CD4-positive, alpha-beta T cell treated with Interleukin-10 for 1 hour (primary cell): Measurements from ENCODE around the gene DEPDC5.
A peak's percentile ranks its signal among the peaks of the same experiment; 100 is the strongest.

ENCODE experiments used
- DNase-seq: peaks from one replicate; pipeline ENCODE4 v3.0.0-alpha.2; 2020

Gene DEPDC5

DNA sequence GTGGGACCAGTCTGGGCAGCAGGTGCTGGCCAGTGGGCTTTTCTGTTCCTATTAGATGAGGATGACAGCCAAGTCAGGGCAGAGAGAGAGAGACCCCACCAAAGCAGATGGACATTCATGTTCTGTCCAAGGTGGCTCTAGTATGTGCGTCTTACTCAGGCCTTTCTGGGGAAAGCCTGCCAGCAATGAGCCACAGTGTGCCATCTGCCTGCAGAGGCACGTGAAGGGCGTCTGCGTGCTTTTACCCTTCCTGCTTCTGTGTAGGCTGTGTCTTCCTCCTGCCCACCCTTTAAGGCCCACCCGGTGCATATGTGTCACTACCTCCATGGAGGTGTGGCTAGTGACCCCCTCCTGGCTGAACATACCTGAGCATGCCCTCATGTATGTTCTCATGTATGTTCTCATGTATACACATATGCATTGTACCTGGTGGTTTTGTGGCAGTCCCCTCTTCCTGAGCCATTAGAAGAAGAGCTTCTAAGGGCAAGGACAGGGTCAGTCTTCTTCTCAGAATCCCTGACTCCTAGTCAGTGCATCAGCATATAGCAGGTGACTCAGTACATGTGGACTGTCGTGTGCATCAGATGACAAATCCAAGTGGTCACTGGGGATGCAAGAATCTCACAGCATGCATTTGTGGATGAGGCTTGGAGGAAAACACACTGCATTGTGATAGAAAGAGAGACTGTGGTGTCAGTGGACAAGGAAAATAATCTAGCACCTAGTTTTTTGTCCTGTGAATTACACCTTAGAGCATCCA, 100.1 kb downstream of the DEPDC5 start:
- DNase-seq, result no peak

DNA sequence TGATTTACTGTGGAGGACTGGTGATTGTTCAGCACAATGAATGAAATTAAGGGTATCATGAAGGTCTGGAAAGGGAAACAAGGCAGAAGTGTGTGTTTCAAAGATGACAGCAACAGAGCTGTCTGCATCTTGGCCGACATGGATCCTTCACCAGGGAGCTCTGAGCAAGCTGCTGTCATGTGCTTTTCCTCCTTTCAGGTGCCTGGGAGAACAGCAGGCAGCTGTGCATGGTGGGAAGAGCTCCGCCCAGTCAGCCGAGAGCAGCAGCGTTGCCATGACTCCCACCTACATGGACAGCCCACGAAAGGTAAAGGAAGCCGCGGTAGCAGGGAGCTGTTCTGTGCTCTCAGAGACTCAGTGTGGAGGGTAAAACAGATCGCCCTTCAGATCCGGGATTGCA, 103.4 kb downstream of the DEPDC5 start:
- DNase-seq, result no peak

DNA sequence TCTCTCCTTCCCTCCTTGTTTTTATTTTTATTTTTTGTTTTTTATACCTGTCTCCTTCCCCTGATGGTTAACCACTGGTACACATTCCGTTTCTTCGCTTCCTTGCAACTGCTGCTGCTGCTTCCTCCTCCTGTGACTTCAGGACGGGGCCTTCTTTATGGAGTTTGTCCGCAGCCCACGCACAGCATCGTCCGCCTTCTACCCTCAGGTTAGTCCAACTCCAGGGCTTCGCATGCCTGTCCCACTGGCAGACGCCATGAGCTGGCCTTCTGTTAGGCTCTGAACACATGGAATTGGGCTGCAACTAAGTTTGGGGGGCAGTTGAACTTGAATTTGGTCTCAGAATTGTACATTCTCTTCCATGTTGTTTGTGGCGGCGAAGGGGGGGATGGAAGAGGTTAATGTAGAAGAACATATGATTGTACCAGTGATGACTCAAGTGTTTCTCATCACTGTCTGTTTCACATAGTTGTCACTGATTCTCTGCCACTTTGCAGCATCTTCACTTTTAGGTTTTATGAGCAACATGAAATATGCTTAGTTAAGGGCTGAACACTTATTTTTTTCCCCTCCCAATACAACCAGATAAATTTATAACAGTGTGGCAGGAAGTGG, 107.5 kb downstream of the DEPDC5 start:
- DNase-seq, result no peak

DNA sequence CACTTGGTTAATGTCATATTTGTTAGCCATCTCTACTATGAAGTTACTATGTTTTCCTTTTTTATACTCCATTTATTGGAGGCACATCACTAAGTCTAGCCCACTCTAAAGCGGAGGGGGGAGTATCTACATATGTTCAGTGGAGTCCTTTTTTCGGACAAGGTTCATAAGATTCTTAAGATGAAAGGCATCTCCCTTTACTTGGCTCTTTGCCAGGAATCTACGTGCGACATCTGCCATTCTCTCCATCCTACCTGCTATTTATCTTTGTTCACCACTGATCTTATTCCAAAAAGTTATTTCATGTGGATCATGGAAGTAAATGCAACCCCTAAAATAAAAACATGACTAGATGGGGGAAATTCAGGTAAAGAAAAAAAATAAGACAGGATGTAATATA, 113.1 kb downstream of the DEPDC5 start:
- DNase-seq, result no peak

DNA sequence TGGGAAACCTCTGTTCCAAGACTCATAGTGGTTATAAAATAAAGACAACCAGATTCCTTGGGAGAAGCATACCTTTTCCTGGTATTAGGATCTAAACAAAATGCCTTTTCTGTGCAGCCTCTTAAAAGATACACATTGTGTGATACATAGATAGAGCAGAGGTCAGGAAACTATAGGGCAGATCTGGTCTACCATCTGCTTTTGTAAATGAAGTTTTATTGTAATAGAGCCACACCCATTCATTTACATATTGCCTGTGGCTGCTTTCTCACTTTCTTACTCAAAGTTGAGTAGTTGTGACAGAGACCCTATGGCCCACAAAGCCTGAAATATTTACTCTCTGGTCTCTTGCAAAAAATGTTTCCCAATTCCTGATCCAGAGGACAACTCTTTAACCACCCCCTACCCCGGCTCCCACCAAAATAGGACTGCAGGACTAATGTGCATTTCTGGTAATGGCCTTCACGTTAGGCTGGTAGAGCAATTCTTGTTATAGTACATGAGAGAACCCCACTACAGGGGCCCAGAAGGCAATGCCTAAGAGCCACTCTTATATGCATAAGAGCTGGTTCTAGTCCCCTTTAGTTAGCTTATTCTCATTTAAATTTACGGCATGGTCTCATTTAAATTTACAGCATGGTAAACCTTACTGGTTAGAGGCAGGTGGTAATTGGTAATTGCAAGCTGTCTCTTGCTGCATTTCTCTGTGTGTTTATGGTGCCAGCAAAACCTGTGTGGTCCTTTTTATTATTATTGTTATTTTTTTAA, 113.8 kb downstream of the DEPDC5 start:
- DNase-seq, result no peak

DNA sequence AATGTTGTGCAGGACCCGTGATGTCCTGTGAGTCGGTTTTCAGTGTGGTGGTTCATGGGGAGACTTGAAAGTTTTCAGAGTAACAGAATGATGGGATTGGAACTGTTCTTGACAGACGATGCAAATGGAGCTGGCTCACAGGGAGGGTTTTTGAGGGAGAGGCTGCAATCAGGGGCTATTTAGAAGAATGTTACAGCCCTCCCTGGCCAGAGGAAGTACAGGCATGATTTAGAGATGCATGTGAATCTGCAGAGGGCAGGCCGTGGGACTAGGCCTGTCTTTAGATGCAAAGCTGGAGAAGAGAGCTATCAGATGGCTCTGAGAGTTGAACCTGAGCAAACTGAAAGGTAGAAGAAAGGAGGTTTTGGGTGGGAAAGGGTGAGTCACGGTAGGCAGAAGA, 115.9 kb downstream of the DEPDC5 start:
- DNase-seq, result no peak

DNA sequence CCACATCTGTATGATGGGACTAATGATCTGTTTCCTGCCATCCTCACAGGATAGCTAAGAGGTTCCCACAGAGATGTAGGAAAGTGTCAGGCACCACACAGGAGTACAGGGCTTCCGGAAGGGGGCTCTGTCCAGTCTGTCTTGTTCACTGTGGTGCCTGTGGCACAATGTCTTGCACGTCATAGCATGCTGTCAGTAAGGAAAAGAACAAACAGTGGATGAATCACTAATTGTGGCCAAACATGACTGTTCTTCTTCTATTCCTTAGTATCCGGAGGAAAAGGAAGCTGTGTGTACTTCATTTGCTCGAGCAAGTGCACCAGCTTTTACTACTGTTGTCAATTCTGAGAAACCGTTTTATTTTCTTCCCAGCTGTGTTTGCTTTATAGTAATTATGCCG, 117.1 kb downstream of the DEPDC5 start:
- no peak for DNase-seq

DNA sequence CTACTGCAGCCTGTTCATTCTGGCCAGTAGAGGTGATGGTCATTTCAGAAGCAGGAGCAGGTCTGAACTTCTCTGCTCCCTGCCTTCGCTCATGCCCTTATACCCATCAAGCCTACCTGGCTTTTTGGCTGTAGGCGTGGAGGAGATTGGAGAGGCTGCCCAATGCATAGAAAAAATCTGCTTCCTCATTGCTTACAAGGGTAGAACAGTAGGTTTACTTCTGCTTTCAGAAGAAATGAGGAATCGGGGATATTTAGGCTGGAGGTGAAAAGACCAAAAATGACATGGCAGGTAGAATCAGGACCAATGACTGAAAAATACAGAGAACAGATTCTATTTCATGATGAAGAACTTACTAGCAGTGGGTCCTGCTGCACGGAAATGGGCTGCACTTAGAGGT, 117.7 kb downstream of the DEPDC5 start:
- no peak for DNase-seq

DNA sequence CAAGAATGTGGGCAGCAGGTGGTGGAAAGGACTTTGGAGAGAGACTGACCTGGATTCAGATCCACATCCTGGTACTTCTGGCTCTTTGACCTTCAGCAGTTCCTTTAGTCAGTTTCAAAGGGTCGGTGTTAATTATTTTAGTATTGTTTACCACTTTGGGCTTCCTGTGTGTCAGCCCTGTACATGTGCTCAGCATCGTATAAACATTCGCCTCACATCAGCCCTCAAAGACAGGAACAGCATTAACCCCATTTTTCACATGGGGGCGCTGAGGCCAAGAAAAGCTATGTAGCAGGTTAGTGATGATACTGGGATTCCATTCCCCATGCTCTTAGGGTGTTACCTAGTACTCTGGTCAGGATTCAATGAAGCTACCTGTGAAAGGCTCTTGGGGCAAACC, 118.4 kb downstream of the DEPDC5 start:
- DNase-seq, result peak; percentile 35

DNA sequence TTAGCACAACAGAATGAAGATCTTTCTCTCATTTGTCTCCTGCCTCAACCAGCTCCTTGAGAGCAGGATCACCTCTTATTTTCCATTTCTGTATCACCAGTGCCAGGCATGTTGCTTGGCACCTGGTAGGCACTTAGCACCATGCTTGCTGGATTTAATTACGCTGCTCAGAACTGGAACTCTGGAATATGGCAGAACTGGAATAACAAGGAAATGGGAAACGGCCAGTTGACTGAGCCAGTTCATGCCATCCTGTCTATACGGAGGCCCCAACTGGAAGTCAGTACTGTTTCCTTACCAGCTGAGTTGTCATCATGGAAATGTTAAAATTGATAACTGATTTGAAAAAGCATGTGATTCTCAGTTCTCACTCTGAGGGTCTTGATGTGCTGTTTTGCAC, 121.0 kb downstream of the DEPDC5 start:
- DNase-seq, result no peak

DNA sequence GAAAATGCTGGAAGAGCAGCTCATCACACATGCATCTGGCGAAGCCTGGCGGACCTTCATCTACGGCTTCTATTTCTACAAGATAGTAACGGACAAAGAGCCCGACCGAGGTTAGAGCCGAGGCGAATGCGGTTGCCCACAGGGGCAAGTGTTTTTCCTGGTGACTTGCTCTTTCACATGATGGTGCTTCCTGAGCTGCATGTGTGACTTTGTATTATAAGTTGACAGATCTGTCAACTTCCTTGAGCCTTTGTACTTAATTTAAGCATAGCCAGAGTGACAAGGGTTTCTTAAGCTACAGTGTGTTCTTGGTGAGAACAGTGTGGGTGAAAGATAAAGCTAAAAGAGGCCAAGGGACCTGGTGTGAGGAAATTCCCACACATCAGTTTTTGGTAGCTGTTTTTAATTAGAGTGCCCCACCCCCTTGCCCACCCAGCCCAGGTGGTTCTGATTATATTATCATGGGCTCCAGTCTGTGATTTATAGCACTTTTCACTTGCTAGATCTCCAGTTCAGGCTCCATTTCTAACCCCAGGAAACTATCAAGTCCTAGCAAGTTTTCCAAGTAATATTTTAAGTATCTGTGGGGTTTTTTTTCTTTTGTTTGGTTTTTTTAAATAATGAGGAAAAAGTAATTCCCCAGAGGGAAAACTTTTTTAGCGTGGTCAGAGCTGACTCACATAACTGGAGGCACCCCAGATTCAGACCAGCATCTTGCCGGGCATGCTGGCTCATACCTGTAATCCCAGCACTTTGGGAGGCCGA, 122.5 kb downstream of the DEPDC5 start:
- DNase-seq, result no peak

DNA sequence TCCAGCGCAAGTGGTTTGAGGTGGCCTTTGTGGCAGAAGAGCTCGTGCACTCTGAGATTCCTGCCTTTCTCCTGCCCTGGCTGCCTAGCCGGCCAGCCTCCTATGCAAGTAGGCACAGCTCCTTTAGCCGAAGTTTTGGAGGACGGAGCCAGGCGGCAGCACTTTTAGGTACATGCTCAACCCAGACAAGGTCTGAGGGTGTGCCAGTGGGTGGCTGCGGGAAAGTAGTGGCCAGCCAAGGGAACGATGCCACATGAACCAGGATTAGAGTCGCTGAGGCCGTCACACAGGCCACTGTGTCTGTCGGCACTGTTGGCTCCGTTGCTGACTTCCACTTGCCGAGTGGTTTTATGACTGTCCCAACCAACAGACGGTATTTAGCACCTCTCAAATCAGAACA, 125.8 kb downstream of the DEPDC5 start:
- no peak for DNase-seq

DNA sequence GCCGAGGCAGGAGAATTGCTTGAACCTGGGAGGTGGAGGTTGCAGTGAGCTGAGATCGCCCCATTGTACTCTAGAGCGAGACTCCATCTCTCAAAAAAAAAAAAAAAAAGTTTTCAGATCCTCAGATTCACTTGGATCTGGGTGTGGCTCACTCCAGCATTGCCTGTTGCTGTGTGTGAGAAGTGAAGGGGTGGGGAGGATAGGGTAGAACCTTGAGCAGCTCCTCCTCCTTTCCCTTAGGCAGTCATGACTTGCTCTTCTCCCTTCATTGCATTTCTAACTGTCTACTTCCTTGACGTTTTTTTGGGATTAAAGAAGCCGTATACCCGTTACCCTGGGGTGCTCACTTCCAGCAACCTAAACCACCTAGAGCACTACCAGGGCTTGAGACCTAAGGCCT, 127.4 kb downstream of the DEPDC5 start:
- DNase-seq, result no peak

DNA sequence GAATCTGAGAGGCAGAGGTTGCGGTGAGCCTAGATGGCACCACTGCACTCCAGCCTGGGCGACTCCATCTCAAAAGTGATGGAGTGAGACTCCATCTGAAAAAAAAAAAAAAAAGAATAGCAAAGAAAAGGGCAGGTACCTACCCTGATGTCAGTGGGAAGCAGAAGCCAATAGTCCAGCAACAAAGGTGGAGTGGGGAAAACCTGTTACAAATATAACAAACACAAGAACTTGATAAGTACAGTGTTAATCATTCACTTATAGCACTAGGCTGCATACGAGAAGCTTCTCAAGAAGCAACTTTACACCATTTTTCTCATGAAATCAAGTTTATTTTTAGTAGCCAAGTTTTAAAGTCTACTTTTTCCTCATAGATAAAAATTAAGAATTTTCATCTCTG, 128.0 kb downstream of the DEPDC5 start:
- no peak for DNase-seq

DNA sequence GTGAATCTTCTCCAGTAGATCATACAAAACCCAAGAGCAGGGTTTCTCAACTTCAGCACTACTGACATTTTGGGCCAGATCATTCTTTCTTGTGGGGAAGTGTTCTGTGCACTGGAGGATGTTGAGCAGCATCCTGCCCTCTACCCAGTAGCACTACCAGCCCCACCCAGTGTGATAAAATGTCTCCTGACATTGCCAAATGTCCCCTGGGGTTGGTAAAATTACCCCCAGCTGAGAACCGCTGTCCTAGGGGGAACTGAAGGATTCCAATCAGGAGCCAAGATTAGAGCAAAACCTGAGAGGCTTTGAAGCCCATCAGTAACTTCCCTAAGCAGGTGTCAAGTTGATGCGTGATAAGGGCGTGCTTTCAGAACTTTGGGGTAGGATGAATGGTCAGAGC, 129.2 kb downstream of the DEPDC5 start:
- no peak for DNase-seq

DNA sequence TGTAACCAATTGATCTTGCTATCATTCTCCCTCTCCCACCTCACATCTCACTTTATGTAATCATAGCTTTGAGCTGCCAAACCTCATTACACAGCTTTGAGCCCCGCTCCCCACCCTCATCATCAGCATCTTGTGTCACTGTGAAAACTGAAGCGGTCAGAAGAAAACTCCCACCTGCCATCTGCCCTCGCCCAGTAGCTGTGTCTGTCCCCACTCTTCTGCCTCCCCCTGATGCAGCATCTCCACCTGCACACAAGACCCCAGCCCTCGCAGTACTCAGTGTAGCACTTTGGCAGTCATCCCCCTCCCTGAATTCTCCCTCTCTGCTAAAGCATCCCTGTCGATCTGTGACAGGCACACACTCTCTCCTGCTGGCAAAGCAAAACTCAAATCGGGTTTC, 130.2 kb downstream of the DEPDC5 start:
- no peak for DNase-seq

DNA sequence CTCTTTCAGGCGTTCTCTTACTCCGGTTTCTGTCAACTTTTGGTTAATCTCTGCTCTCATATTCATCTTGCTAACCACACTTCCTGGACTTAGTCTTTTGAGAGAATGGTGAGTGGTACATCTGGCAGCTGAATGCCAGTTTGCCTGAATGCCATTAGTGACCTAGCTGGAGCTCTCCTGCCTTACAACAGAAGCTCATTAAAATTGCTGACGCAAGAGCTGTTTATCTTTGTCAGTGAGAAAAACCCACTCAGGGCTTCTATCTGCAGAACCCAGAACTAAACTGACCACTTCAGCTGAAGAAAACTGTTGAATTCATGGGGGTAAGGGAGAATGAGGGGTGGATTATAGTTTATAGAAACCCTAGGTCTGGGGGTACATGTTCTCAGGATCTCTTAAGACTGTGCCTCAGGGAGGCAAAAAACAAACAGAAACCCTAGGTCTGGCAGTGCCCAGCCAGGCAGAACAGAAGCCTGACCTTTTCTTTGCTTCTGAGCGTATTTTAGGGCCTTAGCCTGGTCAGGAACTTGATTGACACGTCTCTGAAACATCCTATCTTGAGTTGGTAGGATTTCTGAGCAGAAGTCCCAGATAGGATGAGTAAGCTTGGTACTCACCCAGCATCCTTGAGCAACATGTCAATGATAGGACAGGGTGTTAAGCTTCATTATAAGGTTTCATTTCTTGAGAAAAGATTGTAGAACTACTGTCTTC, 137.7 kb downstream of the DEPDC5 start:
- no peak for DNase-seq

DNA sequence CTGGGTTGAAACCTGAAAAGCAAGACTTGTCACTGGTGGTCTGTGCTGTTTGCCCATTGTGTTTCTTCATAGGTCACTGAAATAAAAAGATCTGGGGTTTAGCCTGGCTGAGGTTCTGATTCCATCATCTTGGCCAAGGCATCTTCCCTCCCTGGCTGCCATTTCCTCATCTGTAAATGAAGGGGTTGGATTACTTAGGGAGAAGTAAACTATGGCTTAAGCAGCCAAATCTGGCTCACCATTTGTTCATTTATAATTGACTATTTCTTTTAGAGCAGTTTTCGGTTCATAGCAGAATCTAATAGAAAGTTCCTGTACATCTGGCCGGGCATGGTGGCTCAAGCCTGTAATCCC, 138.2 kb downstream of the DEPDC5 start:
- DNase-seq, result no peak

DNA sequence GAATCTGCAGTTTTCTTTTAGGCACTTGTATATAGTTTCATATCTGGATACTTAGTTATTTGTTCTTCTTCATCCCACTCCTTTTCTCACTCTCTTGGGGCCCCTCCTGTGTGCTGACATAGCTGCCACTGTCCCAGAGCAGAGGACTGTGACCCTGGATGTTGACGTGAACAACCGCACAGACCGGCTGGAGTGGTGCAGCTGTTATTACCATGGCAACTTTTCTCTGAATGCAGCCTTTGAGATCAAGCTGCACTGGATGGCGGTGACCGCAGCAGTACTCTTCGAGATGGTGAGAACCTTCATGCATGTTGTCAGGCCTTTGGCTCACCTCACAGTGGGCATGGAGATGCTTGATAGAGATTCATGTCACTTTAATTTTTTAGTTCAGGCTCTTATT, 139.6 kb downstream of the DEPDC5 start:
- no peak for DNase-seq

DNA sequence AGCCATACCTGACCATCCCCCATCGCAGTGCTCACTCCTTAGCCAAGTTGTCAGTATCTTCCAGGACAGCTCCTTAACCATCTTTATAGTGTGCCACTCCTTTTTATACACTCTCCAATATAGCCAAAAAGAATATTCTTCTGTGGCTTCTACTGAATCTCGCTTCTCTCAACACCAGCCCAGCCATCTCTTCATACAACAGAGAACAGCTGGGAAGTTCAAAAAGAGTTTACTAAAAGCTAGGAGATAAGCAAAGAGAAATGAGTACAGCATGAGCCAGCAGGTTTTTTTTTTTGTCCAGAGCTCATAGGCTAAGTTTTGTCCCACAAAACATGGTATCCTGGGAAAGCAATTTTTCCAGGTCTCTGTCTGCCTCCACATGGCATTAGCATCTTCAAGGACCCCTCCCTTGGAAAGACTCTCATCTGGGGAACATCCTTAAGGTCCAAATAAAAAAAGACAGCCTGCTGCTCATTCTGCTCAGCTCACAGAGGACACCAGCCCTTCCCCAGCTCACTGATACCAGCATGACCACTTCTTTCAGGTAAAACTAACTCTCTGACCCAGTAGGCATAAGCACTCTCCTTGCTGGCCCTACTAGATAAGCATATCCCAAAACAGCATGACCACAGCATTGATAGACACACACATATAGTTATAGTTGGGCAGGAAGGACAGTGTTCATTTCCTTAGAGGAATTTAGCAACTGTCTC, 141.7 kb downstream of the DEPDC5 start:
- no peak for DNase-seq

DNA sequence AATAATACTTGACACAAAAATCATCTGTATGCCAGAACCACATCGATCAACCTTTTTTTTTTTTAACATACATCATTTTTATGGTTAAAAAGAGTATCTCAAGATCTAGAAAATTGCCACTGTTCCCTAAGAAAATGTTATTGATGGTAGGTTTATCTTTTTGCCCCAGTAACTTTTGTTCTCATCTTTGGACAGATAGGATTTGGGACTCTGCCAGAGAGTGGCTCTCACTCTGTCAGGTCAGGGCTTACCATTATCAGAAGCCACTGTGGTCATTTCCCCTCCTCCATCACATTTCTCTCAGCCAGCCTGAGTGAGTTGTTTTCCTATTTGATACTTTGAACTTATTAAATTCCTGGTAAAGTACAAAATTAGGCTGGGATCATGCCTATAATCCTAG, 142.7 kb downstream of the DEPDC5 start:
- DNase-seq, result no peak
